ENCODE results near the gene SYT3.
"Not testable (repeated sequence)": the region's sequence is repeated elsewhere in the genome, so short reads cannot be mapped to it uniquely, and the experiment has no call there.

The SYT3 gene

DNA sequence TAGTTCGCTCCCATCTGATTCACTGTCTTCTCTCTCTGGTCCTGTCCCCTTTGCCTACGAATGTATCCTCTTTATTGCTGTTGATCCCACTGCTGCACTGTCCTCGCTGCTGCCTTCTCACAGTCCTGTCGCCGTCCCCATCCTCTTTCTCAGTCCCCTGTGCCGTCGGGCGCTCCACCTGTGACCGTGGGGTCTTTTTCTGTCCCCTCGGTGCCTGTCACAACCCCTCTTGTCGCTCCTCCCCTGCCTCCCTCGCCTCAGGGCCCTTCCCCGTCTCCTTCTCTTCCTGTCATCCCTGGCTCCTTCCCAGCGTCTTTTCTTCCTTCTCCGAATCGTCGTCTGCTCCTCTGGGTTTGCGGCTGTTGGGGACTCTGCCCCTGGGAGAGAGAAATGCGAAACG, 32.3 kb downstream of the SYT3 start:
- Histone ChIP-seq H3K27ac (no peak overlapping the region), H3K9ac (no peak overlapping the region), H3K4me3 (no peak overlapping the region), H3K27me3 (no peaks in the 10 kb centered on the region), H4K20me1 (no peaks in the 10 kb centered on the region), H3K9me3 (replicated peaks in 1 of 11) (peaks cover 0 to 7% (median 0%) of the 10 kb centered on the region in 11 experiments; a peak in 2 of 22 replicates), H3K36me3 (no peaks in the 10 kb centered on the region), H3K4me2 (no peak overlapping the region), H3K4me1 (peaks cover 0 to 3% (median 0%) of the 10 kb centered on the region in 10 experiments; a peak in 1 of 20 replicates)
- TF ChIP-seq Cebpa-rat (IDR thresholded peaks at IDR 0.05), result no peak

- H3K4me1 ChIP-seq; H3K9ac ChIP-seq; H3K27me3 ChIP-seq; H4K20me1 ChIP-seq; H3K4me2 ChIP-seq; H3K9me3 ChIP-seq (replicated peaks in 1 of 11); H3K27ac ChIP-seq; H3K36me3 ChIP-seq; H3K4me3 ChIP-seq: not testable (repeated sequence)
Observed at GRCh38 chr19:50606059-50606836, 33.4 kb downstream of the SYT3 start.

- H3K4me1 ChIP-seq; H3K27ac ChIP-seq; H3K9me3 ChIP-seq (replicated peaks in 1 of 11); H3K4me3 ChIP-seq; H3K27me3 ChIP-seq; H3K9ac ChIP-seq; H3K4me2 ChIP-seq; H4K20me1 ChIP-seq; H3K36me3 ChIP-seq: not testable (repeated sequence)
Observed at GRCh38 chr19:50604264-50605073, 35.2 kb downstream of the SYT3 start.

- H3K4me2 ChIP-seq, result no peak overlapping the region
- H3K9ac ChIP-seq, result no peak overlapping the region
- TF ChIP-seq Cebpa-rat (IDR thresholded peaks at IDR 0.05), result no peak
- no peaks in the 10 kb centered on the region for H3K4me1 ChIP-seq
- H3K4me3 ChIP-seq, result no peak overlapping the region
- no peaks in the 10 kb centered on the region for H3K27me3 ChIP-seq
- no peaks in the 10 kb centered on the region for H4K20me1 ChIP-seq
- H3K36me3 ChIP-seq, result no peaks in the 10 kb centered on the region
- no peak overlapping the region for H3K27ac ChIP-seq
- H3K9me3 ChIP-seq (replicated peaks in 1 of 11), result peaks cover 0 to 7% (median 0%) of the 10 kb centered on the region in 11 experiments; a peak in 2 of 22 replicates
Observed at GRCh38 chr19:50602935-50603334, 36.7 kb downstream of the SYT3 start.

GRCh38 chr19:50602496-50602895, 37.2 kb downstream of the SYT3 start:
- Histone ChIP-seq H3K4me2 (no peak overlapping the region), H4K20me1 (no peaks in the 10 kb centered on the region)

DNA sequence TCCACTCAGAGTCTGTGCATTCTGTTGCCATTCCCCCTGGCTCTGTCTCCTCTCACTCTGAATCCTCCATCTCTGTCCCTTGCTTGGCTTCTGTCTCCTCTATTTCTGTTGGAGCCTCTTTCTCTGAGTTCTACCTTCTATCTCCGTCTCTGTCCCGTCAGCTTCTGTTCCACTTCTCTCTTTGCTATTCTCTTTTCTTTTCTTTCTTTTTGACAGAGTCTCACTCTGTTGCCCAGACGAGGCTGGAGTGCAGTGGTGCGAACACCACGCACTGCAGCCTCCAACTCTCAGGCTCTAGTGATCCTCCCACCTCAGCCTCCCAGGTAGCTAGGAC, 37.6 kb downstream of the SYT3 start:
- H3K27ac ChIP-seq, result no peak overlapping the region
- TF ChIP-seq Cebpa-rat (IDR thresholded peaks at IDR 0.05), result no peak

More at GRCh38 chr19:50602496-50602895, 37.2 kb downstream of the SYT3 start:
- TF ChIP-seq Cebpa-rat (IDR thresholded peaks at IDR 0.05), result no peak
- no peaks in the 10 kb centered on the region for H3K36me3 ChIP-seq
- peaks cover 0 to 7% (median 0%) of the 10 kb centered on the region in 11 experiments; a peak in 1 of 22 replicates for H3K9me3 ChIP-seq (replicated peaks in 1 of 11)
- no peak overlapping the region for H3K27ac ChIP-seq
- no peaks in the 10 kb centered on the region for H3K27me3 ChIP-seq
- H3K4me1 ChIP-seq, result no peaks in the 10 kb centered on the region
- H3K4me3 ChIP-seq, result no peak overlapping the region
- H3K9ac ChIP-seq, result no peak overlapping the region

DNA sequence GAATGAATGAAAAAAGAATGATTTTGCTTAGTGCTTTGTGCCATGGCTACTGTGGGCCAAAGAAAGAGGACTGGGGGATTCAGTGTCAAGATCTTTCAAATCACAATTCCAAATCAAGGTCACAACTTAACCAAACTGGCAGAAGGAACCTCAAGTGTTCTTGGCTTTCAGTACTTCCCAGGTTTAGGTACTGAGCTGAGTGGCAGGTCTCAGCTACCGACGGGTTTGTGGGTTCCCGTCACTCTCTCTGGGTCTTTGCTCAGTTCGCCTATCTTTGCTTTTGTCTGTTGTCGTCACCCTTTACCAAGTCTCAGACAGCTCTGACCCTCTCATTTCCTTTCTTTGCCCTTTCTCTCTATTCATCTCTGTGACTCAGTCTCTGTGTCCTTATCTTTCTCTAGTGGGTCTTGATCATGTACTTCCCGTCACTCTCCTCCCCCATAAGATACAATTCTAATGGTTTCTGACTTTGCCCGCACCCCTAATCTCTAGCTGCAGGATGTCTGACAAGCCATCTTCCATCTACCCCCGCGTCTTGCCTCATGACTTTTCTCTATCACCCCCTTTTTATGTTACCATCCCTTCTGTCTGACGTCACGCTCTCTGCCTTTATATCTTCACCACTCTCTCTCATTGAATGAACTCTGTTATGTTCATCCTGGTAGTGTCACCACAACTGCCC, 38.1 kb downstream of the SYT3 start:
- no peak overlapping the region for H3K4me2 ChIP-seq
- no peak overlapping the region for H3K4me3 ChIP-seq
- H3K9ac ChIP-seq, result no peak overlapping the region
- TF ChIP-seq Cebpa-rat (IDR thresholded peaks at IDR 0.05), result no peak
- no peaks in the 10 kb centered on the region for H4K20me1 ChIP-seq
- no peaks in the 10 kb centered on the region for H3K27me3 ChIP-seq
- H3K36me3 ChIP-seq, result no peaks in the 10 kb centered on the region
- no peak overlapping the region for H3K27ac ChIP-seq
- H3K4me1 ChIP-seq, result no peaks in the 10 kb centered on the region
- peaks cover 0 to 7% (median 0%) of the 10 kb centered on the region in 11 experiments; a peak in 1 of 22 replicates for H3K9me3 ChIP-seq (replicated peaks in 1 of 11)

More for the DNA sequence above, 37.6 kb downstream of the SYT3 start:
- no peaks in the 10 kb centered on the region for H4K20me1 ChIP-seq
- H3K4me2 ChIP-seq, result no peak overlapping the region
- H3K36me3 ChIP-seq, result no peaks in the 10 kb centered on the region
- no peaks in the 10 kb centered on the region for H3K4me1 ChIP-seq
- peaks cover 0 to 7% (median 0%) of the 10 kb centered on the region in 11 experiments; a peak in 1 of 22 replicates for H3K9me3 ChIP-seq (replicated peaks in 1 of 11)
- H3K9ac ChIP-seq, result no peak overlapping the region
- H3K27me3 ChIP-seq, result no peaks in the 10 kb centered on the region
- no peak overlapping the region for H3K4me3 ChIP-seq

DNA sequence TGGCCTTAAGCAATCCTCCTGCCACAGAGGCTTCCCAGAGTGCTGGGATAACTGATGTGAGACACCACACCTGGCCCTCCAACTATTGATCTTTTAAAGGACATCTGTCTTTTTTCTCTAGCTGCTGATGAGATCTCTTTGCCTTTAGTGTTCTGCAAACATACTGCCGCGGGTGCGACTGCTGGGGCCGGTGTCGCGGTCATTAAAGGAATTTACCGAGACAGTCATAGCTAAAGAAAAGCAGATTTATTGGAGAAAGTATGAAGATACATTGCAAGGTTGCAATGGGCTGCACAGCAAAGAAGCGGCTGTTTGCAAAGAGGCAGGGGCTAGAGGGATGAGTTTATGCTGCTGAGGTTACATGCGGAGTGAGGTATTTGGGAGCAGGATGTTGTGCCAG, 40.3 kb downstream of the SYT3 start:
- H3K4me1 ChIP-seq, result no peaks in the 10 kb centered on the region
- H3K9me3 ChIP-seq (replicated peaks in 1 of 11), result peaks cover 0 to 3% (median 0%) of the 10 kb centered on the region in 11 experiments; a peak in 1 of 22 replicates
- H3K4me2 ChIP-seq, result no peak overlapping the region
- H3K36me3 ChIP-seq, result no peaks in the 10 kb centered on the region
- H3K9ac ChIP-seq, result no peak overlapping the region
- TF ChIP-seq Cebpa-rat (IDR thresholded peaks at IDR 0.05), result no peak
- no peaks in the 10 kb centered on the region for H4K20me1 ChIP-seq
- no peak overlapping the region for H3K4me3 ChIP-seq
- H3K27me3 ChIP-seq, result no peaks in the 10 kb centered on the region
- H3K27ac ChIP-seq, result no peak overlapping the region

DNA sequence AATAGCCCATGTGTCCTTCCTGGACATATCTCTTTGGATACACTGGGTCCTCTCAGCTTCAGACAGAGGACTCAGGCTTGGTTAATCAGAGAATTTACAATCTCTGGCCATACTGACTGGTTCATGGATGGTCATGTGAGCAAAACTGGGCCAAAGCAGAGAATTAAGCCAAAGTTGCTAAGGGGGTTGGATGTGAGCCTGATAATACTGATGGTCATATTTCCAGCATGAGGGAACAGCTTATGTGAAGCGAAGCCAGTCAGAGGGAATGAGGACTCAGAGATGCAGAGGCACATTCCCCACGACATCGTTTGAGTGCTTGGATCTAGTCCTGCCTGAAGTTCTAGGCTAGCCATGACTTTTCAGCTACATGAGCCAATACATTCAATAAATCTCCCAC, 49.5 kb downstream of the SYT3 start:
- Histone ChIP-seq H3K27me3 (no peaks in the 10 kb centered on the region), H3K9me3 (replicated peaks in 1 of 11) (peaks cover 0 to 9% (median 0%) of the 10 kb centered on the region in 11 experiments; a peak in 3 of 22 replicates), H3K27ac (no peak overlapping the region), H3K4me2 (no peak overlapping the region), H4K20me1 (no peaks in the 10 kb centered on the region), H3K9ac (no peak overlapping the region), H3K36me3 (no peaks in the 10 kb centered on the region), H3K4me3 (no peak overlapping the region), H3K4me1 (no peaks in the 10 kb centered on the region)
- no peak for TF ChIP-seq Cebpa-rat (IDR thresholded peaks at IDR 0.05)

- not testable (repeated sequence) for H3K36me3 ChIP-seq, H3K27ac ChIP-seq, H3K9ac ChIP-seq, H3K4me1 ChIP-seq, H3K4me3 ChIP-seq, H4K20me1 ChIP-seq, H3K27me3 ChIP-seq, H3K4me2 ChIP-seq
- H3K9me3 ChIP-seq (replicated peaks in 1 of 11), result peaks cover 5 to 12% (median 9%) of the 10 kb centered on the region in 11 experiments; a peak in 19 of 22 replicates
Observed at GRCh38 chr19:50581795-50582660, 57.7 kb downstream of the SYT3 start.
